GM18868 (cell line): ENCODE measurements around the gene ZNF106.
A peak's percentile ranks its signal among the peaks of the same experiment; 100 is the strongest.

Experiments used
- ATAC-seq: cut with Tn5 transposase; IDR thresholded peaks from one replicate; pipeline ENCODE4 v1.9.1; 2021; ENCODE audit warnings: mild to moderate bottlenecking, moderate library complexity; ENCODE audit not compliant: unreplicated experiment

The ZNF106 gene

DNA sequence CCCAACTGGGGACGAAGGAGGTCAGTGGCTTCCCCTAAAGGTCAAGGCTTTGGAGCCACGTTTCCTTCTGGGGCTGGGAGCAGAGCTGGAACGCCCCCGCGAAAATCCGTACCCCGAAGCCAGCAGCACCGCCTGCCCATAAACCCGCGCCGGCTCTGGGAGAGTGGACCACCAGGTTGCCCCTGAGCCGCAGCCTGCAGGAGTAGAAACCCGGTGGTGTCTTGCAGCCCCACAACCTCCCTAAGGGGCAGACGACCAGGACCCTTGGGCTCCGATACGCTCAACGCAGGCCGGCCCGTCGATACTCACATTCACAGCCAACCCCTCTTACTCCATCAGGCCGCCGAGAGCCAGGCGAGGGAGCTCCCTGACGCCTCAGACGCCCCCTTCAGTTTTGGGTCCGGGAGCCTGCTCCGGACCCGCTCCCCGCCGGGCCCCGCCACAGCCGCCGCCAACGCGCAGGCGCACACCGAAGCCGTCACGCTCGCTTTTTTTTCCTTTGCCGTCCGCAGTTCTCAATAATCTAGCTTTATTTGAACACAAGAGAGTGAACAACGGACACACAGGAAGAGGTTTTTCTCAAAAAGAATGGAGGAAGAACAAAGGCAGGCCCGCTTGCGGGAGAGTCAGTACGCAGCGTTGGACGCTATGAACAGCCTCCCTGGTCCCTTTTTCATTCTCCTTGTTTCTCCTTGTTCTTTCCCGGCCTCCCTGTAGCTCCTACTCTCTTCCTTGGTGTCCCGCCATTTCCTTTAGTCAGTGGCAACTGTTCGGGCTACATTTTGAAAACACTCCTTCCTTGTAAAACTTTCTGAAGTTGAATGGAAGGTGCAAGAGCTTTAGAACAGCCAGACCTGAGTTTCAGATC lies at the start of gene ZNF106:
TSS of gene ZNF106 (minus strand) at position 471 of the 868 bp plus-strand sequence. CDS start 18,852 bp downstream, outside the sequence.
- ATAC-seq = peak; percentile 68

DNA sequence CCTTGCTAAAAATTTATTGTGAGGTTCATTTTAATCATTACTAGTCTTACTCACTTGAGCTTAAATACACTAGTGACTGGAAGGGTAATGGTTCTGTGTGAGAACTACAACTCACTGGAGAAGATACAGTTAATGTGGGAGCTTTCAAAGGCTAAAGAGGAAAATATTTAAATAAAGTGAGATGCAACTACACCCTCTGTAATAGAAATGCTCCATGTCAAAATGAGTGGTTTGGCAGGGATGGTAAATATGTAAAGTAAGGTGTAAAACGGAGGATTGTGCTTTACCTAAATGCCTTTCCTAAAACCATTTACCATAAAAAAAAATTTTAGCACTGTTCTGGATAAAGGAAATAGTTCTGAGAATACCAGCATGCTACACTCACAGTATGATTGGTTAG lies 42.3 kb upstream of the ZNF106 start:
- no peak for ATAC-seq

DNA sequence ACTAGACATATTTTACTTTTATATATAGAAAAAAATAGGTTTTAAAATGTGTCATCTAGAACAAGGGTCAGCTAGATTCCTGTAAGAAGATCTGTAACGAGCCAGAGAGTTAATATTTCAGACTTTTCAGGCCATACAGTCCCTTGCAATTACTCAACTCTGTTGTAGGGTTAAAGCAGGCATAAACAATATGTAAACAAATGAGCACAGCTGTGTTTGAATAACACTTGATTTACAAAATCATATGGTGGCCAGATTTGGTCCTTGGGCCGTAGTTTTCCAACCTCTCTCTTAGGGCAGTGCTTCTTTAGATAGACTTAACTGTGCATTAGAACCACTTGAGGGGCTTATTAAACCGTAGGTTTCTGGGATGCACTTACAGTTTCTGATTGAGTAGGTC lies 38.0 kb upstream of the ZNF106 start:
- ATAC-seq = no peak

DNA sequence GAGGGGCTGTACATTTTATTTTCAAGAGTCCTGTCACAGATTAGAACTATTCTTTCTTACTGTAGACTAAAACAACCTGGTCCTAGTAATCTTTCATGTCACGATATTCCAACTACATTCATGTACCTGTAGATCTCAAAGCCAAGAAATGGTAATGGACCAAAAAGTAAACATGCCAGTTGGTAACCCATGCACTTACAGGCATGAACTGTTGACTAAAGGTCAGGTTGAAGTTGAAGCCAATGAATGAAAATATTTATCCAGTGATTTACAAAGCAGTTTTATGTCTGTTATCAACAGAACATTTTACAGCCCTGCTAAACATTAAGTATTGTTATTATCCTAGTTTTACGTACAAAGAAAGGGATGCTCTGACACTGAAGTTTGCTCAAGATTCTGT lies 32.4 kb upstream of the ZNF106 start:
- no peak for ATAC-seq

DNA sequence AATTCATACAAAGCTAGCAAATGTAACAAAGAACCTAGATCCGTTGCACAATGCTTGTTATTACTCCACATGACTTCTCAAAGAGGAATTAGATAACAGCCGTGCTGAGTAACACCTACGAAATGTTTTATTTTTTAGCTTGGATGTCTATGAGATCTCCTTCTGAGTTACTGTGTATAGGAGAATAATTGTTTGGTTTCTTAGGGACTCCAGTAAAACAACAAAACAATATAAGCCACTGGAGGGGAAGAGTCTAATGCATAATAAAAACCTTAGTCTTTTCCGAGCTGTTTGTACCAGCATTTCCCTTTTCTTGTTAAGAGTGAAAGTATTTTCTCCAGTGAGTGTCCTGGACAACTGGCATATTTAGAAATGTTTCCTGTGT lies 20.1 kb upstream of the ZNF106 start:
- ATAC-seq = no peak

DNA sequence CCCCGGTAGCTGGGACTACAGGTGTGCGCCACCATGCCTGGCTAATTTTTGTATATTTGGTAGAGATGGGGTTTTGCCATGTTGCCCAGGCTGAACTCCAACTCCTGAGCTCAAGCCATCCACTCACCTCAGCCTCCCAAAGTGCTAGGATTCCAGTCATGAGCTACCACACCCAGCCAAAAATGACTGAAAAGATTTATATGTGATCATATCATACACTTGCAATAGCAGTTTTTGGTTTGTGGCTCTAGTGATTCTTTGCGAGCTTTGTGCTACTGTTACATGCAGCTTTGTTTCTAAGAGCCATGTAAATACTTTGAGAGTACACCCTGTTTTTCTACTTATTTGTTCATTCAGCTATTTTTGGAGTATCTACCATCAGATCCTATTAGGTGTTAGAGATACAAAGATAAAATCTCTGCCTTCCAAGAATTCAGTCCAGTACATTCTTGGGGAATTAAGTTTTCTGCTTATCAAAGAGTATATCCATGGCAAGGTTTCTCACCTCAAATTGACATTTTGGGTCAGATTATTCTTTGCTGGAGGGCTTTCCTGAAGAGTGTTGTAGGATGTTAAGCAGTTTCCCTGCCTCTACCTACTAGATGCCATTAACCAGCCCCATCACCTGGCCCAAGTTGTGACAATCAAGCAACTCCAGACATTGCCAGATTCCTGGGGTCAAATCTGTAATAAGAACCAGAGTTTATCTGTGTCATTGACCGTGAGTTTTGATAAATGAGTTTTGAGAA lies 19.5 kb upstream of the ZNF106 start:
- no peak for ATAC-seq

DNA sequence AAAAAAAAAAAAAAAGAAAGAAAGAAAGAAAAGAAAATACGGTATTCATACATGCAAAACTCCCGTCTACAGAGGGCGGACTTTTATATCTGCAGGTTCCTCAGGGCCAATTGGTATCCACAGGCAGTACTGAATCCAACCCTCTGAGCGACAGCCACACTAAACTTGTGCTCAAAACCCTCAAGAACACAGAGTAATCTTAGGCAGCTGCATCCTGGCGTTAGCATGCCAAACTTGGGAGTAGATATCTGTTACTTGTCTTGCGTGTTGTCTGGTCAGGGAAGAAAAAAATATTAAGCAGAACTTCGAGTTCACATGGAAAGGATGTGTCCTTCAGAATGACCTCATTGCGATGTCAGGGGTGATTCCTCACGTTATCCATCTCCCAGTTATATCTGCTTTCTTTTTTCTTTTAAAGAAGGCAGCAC lies 17.3 kb upstream of the ZNF106 start:
- ATAC-seq = no peak

DNA sequence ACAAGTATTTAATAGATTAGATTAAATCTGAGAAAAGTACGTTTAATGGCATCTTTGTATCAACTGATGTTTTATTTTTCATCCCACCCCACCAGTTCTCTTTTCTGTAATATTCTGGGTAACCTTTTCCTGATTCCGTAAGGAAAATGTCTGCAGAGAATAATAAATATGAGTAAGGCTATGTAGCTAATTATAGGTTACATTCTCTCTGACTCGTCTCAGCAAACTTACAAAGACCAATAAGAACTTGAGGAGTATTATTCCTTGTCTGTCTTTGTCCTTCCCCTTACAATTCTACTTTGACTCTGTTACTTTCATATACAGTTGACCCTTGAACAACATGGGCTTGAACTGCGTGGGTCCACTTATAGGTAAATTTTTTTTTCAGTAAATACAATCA lies 16.6 kb upstream of the ZNF106 start:
- ATAC-seq = no peak

DNA sequence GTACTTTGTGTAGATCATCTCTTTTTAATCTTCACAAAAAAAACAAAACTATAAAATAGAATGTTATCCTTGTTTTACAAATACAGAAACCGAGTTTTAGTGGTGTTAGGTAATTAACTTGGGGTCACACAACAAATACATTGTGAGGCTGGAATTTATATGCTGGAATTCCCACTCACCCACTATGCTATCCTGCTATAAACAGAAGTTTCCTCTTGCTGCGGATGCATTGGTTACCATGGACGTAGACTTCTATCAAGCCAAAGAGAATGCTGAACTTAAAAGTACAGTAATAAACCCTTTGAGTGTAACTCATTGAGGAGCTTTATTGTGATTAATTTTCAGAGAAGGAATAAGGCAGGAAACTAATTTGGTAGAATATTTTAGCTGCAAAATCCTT lies 13.7 kb upstream of the ZNF106 start:
- ATAC-seq = peak; percentile 21

DNA sequence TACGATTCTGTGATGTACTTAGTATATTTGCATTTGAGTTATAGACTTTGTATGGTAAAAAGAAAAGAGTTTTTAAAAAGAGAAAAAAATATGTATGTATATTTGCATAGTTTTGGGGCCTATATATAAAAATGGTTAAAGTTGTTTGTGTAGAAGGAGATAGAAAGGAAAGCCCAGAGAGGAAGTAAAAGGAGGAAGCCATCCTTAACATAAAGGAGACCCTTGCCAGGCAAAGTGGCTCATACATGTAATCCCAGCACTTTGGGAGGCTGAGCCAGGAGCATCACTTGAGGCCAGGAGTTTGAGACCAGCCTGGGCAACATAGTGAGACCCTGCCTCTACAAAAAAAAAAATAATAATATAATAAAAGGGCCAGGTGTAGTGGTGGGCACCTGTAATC lies 12.9 kb upstream of the ZNF106 start:
- ATAC-seq = no peak

DNA sequence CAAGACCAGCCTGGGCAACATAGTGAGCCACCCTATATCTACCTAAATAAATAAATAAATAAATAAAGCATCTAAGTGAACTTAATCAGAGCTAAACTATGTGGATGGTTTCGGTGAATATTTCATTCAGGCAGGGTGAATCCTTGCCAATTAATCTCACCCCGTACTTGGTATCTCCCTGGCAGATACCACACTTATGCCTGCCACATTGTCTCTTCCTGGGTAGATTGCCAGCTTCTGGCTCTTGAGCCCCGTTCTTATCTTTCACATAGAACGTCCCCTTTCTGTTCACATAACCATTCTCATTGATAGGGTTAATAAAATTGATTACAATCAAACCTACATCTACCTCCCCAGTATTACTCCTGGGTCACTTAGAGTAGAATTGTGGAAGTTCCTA lies 11.5 kb upstream of the ZNF106 start:
- no peak for ATAC-seq

DNA sequence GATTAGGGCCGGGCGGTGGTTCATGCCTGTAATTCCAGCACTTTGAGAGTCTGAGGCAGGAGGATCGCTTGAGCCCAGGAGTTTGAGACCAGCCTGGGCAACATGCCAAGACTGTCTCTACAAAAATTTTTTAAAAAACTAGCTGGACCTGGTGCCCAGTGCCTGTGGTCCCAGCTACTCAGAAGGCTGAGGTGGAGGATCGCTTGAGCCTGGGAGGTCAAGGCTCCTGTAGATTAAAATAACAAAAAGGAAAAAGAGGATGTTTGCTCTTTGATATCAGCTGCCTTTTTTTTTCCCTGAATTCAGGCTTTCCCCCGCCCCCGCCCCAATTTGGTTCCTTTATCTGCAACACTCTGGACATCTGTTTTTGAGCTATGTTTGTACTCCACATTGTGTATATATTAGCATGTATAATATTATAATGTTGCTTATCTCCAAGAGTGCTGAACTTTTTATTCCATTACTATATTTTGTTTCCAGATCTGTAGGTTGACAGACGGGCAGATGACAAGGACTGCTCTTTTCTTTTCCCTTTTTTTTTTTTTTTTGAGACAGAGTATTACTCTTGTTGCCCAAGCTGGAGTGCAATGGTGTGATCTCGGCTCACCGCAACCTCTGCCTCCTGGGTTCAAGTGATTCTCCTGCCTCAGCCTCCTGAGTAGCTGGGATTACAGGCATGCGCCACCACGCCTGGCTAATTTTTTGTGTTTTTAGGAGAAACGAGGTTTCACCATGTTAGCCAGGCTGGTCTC lies 9.1 kb upstream of the ZNF106 start:
- ATAC-seq = no peak

DNA sequence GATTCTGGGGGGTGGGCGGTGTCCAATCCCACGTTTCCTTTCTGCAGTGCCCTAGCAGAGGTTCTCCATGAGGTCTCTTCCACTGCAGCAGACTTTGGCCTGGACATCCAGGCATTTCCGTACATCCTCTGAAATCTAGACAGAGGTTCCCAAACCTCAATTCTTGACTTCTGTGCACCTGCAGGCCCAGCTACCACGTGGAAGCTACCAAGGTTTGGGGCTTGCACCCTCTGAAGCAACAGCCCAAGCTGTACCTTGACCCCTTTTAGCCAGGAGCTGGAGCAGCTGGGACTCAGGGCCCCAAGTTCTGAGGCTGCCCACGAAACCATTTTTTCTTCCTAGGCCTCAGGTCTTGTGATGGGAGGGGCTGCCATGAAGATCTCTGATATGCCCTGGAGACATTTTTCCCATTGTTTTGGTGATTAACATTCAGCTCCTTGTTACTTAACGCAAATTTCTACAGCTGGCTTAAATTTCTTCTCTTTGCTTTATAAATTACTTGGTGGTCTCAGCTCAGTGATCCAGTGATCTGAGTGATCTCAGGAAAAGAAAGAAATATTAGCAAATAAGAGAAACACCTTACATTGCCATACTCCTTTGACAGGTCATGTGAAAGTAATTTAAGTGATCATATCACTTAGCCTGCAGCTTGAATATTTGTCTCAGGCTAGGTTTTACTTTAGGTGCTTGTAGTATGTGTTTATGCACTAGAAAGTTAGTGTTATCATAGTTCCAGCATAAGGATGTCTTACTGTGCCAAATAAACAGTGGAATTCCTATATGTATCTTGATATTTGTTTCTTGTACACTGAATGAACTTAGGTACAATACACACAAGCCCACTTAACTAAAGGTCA lies 7.5 kb upstream of the ZNF106 start:
- ATAC-seq = no peak

DNA sequence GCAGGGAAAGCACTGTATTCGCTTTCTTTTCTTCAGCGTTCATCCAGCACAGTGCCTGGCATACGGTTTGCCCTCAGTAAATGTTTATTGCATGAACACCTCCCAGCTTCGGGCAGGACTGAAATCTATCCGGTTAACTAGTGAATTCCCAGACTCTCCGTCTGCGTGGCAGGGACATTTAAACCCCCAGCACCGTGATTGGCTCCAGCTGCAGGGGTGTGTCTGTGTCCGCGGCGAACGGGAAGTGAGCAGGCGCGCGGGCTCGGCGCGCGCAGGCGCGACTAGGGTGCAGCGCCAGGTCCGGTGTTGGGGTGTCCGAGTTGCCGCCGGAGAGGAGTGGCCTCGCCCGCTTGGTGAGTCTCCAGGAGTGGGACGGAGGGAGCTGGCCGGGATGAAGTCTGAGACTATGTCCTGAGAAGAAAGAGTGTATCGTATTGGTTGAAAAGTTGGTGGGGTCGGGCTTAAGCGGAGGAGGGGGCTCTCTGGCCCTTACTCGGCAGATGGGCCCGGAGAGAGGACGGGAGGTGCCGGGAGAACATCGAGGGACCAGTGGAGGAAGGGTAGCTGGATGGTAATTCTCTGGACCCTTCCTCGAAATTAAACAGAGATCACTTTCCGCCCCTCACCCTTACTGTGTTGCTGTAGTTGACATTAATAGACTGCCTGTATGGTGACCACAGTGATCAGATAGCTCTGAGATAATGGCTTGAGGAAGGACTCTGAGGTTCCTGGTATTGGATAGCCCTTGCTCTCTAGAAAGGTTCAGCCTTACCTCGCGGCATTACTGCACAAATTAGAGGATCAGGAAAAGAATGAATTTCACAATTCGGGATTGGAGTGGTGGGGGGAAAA lies 4.6 kb upstream of the ZNF106 start, which contains the start of gene SNAP23:
TSS of gene SNAP23 (plus strand) at position 274 of the 852 bp plus-strand sequence. CDS start 16,213 bp downstream, outside the sequence.
- peak; percentile 70 for ATAC-seq

DNA sequence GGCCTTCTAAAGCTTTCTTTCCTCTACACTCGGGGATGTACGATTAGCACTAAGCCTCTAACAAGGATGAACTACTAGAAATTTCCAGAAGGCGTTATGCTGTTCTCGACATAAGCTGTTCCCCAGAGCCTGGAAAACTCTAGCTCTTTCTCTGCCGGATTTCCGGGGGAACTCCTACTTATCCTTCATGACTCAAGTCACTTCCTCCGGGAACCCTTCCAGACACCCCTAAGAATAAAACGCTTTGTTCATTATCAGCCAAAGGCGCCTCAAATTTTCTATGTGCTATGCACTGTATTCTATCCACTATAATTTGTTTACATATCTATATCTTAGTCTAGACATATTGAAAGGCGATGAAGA lies 4.0 kb upstream of the ZNF106 start:
- ATAC-seq = no peak

DNA sequence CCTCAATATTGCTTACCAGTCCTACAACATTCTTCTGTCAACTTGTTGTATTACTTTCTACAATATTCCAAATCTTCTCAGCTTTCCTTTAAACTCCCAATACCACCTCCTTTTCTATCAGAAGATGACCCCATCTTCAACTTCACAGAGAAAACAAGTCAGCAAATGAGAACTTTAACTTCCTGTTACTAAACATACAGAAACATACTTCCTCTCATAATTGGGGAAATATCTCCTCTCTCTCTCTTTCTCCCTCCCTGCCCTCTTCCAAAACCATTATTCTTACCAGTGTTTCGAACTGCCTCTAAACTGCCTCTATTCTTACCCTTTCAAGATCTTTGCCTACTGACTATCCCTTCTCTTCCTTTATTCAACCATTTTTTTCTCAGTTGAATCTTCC lies 2.7 kb upstream of the ZNF106 start:
- no peak for ATAC-seq

DNA sequence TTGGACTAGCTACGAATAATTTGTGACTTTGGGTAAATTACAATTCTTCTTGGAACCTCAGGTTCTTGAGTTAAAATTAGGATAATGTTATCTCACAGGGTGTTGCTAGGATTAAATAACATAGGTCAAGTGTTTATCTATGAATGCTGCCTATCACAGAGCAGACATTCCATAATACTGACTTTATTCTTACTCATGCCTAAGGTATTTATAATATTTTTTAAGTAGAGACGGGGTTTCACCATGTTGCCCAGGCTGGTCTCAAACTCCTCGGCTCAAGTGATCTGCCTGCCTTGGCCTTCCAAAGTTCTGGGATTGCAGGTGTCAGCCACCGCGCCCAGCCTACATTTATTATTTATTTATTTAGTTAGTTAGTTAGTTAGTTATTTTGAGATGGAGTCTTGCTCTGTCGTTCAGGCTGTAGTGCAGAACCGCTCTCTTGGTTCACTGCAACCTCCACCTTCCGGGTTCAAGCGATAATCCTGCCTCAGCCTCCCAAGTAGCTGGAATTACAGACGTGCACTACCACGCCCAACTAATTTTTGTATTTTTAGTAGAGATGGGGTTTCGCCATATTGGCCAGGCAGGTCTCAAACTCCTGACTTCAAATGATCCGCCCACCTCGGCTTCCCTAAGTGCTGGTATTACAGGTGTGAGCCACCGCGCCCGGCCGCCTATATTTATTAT lies 741 bp upstream of the ZNF106 start:
- no peak for ATAC-seq

DNA sequence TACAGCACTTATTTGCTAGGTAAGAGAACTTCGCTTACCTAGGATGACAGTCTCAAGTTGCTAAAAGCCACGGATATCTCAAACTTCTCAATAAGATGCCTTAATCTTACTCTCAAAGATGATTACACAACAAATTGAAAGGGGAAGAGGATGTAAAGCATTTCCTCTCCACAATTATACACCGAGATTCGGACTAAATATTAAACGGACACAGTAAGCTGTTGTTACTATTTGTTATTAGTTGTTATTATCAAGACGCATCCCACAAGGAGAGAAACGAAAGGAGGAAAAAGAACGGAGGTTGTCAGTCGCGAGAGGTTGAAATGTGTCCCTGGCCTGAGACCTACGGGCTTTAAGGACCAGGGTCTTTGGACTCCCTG lies 660 bp downstream of the ZNF106 start:
- no peak for ATAC-seq

DNA sequence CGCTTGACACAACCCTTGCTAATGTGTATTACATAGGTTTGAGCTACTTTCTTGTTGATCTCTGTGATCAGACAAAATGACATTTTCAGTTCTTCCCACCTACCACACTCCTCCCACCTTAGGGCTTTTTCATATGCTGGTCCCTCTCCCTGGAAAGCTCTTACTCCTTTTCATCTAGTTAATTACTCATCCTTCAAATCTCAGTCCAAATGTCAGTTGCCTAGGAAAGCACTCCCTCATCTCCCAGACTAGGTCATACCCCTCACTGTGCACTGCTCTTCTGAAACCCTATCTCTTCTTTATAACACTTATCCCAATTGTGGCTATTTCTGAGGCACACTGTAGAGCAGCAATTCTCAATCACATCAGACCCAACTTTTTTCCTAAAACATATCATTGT lies 7.3 kb downstream of the ZNF106 start:
- no peak for ATAC-seq
